Colon (tissue), 2 donors: ENCODE results near the gene USF1.
"Not testable (repeated sequence)": the region's sequence is repeated elsewhere in the genome, so short reads cannot be mapped to it uniquely, and the experiment has no call there.

Source experiments
- FAIRE-seq: peaks from 2 replicates; lab custom pipeline; 2012; peaks lifted over from hg19 to GRCh38; lab: Jason Lieb, UNC
- donor health status: control.
- donor health status: control.

USF1 gene

GRCh38 chr1:161018631-161018930 lies 27.2 kb downstream of the USF1 start:
- FAIRE-seq: no peak

GRCh38 chr1:161017756-161018630 lies 27.8 kb downstream of the USF1 start:
- FAIRE-seq: no peak

GRCh38 chr1:161017181-161017580 lies 28.6 kb downstream of the USF1 start:
- not testable (repeated sequence) for FAIRE-seq

GRCh38 chr1:161016683-161017082 lies 29.1 kb downstream of the USF1 start:
- not testable (repeated sequence) for FAIRE-seq

- no peak for FAIRE-seq
Measured at GRCh38 chr1:161013488-161014230, 32.1 kb downstream of the USF1 start.

- FAIRE-seq: no peak
Measured at GRCh38 chr1:161013131-161013487, 32.7 kb downstream of the USF1 start.

GRCh38 chr1:161012420-161012819 lies 33.4 kb downstream of the USF1 start:
- FAIRE-seq: no peak

GRCh38 chr1:161009602-161010211 lies 36.1 kb downstream of the USF1 start:
- FAIRE-seq: no peak

GRCh38 chr1:161008869-161009510 lies 36.8 kb downstream of the USF1 start:
- no peak for FAIRE-seq

- FAIRE-seq: no peak
Measured at GRCh38 chr1:161007369-161007768, 38.4 kb downstream of the USF1 start.

- no peak for FAIRE-seq
Measured at GRCh38 chr1:161006563-161006962, 39.2 kb downstream of the USF1 start.

GRCh38 chr1:161001525-161001924 lies 44.3 kb downstream of the USF1 start:
- no peak for FAIRE-seq

GRCh38 chr1:161000736-161001480 lies 44.9 kb downstream of the USF1 start:
- FAIRE-seq: no peak

GRCh38 chr1:160999376-160999775 lies 46.4 kb downstream of the USF1 start:
- no peak for FAIRE-seq

GRCh38 chr1:160997323-160998038 lies 48.3 kb downstream of the USF1 start:
- no peak for FAIRE-seq

GRCh38 chr1:160996178-160996577 lies 49.6 kb downstream of the USF1 start:
- no peak for FAIRE-seq

GRCh38 chr1:160993544-160994193 lies 52.1 kb downstream of the USF1 start:
- FAIRE-seq: no peak

- not testable (repeated sequence) for FAIRE-seq
Measured at GRCh38 chr1:160992036-160992435, 53.7 kb downstream of the USF1 start.
